Body of pancreas (tissue), 4 donors: Measurements from ENCODE around the gene DOCK4. TPM values are rescaled to one million over a fixed set of nuclear protein-coding genes. Genes with fewer than 3 reads are reported as not detected.
A peak's percentile ranks its signal among the peaks of the same experiment; 100 is the strongest.

Experiments
- ATAC-seq: fragments of 150-250 bp; one replicate; pipeline ENCODE4 v1.9.1; 2016
- DNase-seq, 4 donors: peaks; one replicate each; pipeline ENCODE4 v3.0.0-alpha.2; 2019
- H3K27ac ChIP-seq, 4 donors: fragments of 200-600 bp; sonication (generic); 1 replicate in 3 of 4; 2 replicates in 1 of 4; pipeline versions ENCODE4 v1.5.1 to v1.6.1; 2016 to 2019; ENCODE audit warnings: mild to moderate bottlenecking in 1 of 4, mixed read lengths in 1 of 4, moderate library complexity in 1 of 4
- H3K27me3 ChIP-seq, 2 donors: fragments of 200-600 bp; sonication (generic); one replicate each; pipeline ENCODE4 v1.6.0; 2016; ENCODE audit warnings: mild to moderate bottlenecking in 1 of 2
- H3K36me3 ChIP-seq, 2 donors: fragments of 200-600 bp; sonication (generic); replicated peaks in 1 of 2; 2 replicates each; pipeline ENCODE4 v1.5.1; 2016; ENCODE audit warnings: low read depth in 2 of 2; ENCODE audit not compliant: insufficient read depth in 1 of 2
- H3K4me1 ChIP-seq: fragments of 200-600 bp; sonication (generic); one replicate; pipeline ENCODE4 v1.6.0; 2016
- H3K4me3 ChIP-seq, 2 donors: fragments of 200-600 bp; sonication (generic); 1 replicate in 1 of 2; 2 replicates in 1 of 2; pipeline ENCODE4 v1.5.1; 2016 to 2019
- H3K9me3 ChIP-seq, 3 donors: fragments of 200-600 bp; sonication (generic); 1 replicate in 2 of 3; 2 replicates in 1 of 3; pipeline ENCODE4 v1.5.1; 2016
- POLR2A ChIP-seq, 3 donors: fragments of 450-650 bp; IDR thresholded peaks; one replicate each; pipeline ENCODE4 v1.6.1; 2016; ENCODE audit warnings: antibody characterized with exemption in 3 of 3, mild to moderate bottlenecking in 2 of 3
- WGBS, 2 donors: methylation state at CpG; one replicate each; pipeline ENCODE4 v1.1.5; 2017; 5-methylcytosine and 5-hydroxymethylcytosine counted together
- intact Hi-C: fragments of 100-400 bp; cut with DNase I; formaldehyde crosslinking; loops from one replicate; pipeline ENCODE4 v1.15.1; 2023
- total RNA-seq, 2 donors: library from RNA; depleted of rRNA; stranded (reverse); fragments of >200 nt; gene quantifications; one replicate each; pipeline ENCODE4 v1.1.0, GENCODE V29; 2016
- TF ChIP-seq, protein P1 (sequence below), 7 experiments: fragments of 450-650 bp in 4 of 7; fragments of 200-600 bp in 3 of 7; sonication (generic) in 3 of 7; IDR thresholded peaks; one replicate each; pipeline ENCODE4 v1.5.1; 2016 to 2019; ENCODE audit warnings: antibody characterized with exemption in 7 of 7

DOCK4 gene
- total RNA-seq, 2 donors from 2014 or later: 24.9 to 34.6 TPM

DNA sequence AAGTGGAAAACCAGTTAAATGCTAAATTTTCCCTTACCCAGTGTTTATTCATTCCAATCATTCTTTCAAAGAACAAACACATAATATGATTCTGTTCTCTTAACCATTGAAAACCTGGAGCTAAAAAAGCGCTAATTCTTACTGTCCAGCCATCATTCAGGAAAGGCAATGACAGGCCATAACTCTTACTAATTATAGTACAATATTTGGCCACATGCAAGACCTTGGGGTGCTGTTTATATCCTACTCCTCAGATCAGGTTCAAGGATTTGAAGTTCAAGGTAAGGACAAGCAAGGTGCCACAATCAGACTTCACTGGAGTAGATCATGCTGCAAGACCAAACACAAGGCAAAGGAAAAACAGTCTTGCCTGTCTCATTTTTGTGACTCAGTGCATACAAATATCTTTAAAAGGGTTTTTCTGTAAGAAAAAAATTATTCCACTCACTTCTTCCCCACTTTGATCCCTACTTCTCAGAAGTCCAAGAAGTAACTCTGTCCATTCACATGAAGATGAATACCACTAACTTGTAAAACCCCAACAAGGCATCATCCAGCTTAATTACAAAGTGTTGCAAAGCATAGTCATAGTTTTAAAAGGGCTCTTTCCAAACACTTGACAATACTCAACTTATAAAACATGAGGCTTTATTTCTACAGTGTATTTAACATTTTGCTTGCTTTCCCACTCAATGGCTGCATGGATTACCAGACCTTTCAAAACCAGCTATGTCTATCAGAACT is 153.0 kb downstream of the DOCK4 start:
- H3K27ac ChIP-seq: peak overlapping the region in 1 of 4 donors; percentile 32
- H3K9me3 ChIP-seq: no peaks in the 10 kb centered on the region
- H3K36me3 ChIP-seq: no peaks in the 10 kb centered on the region
- ATAC-seq (no peak), DNase-seq (no peak)
- no peak overlapping the region for H3K4me3 ChIP-seq
- no peaks in the 10 kb centered on the region for H3K27me3 ChIP-seq
- WGBS, 2 donors: 56% methylated on average over 1 of the region's 1 CpG
- no peak for TF ChIP-seq POLR2A (IDR thresholded peaks at IDR 0.05)
- TF ChIP-seq, protein P1, sequence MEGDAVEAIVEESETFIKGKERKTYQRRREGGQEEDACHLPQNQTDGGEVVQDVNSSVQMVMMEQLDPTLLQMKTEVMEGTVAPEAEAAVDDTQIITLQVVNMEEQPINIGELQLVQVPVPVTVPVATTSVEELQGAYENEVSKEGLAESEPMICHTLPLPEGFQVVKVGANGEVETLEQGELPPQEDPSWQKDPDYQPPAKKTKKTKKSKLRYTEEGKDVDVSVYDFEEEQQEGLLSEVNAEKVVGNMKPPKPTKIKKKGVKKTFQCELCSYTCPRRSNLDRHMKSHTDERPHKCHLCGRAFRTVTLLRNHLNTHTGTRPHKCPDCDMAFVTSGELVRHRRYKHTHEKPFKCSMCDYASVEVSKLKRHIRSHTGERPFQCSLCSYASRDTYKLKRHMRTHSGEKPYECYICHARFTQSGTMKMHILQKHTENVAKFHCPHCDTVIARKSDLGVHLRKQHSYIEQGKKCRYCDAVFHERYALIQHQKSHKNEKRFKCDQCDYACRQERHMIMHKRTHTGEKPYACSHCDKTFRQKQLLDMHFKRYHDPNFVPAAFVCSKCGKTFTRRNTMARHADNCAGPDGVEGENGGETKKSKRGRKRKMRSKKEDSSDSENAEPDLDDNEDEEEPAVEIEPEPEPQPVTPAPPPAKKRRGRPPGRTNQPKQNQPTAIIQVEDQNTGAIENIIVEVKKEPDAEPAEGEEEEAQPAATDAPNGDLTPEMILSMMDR (IDR thresholded peaks at IDR 0.05): no peak
- H3K4me1 ChIP-seq: peaks cover 23% of the 10 kb centered on the region
- intact Hi-C loops: no loop called here

DNA sequence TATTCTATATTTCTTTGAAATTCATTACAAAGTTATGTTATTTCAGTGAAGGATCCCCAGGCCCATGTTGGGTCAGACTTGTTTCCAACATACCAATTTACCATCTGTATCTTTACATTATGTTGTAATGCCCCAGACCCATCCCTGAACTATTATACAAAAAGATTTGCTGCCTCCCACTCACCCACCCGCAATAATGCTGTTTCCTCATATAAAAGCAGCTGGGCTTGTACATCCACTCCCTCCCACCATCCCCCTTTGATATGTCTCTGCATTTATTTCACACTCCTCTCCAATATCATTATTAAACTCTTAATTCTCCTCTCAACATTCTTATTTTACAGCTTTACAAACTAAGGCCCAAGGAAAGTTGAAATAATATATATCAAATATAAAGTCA is 153.7 kb downstream of the DOCK4 start:
- peak overlapping the region in 1 of 4 donors; percentile 32 for H3K27ac ChIP-seq
- H3K36me3 ChIP-seq: no peaks in the 10 kb centered on the region
- no peaks in the 10 kb centered on the region for H3K27me3 ChIP-seq
- H3K4me3 ChIP-seq: no peak overlapping the region
- no peak for DNase-seq
- 71 to 81% methylated on average over 1 of the region's 1 CpG for WGBS, 2 donors
- no peaks in the 10 kb centered on the region for H3K9me3 ChIP-seq
- intact Hi-C loops: no loop called here
- no peak for TF ChIP-seq POLR2A (IDR thresholded peaks at IDR 0.05)
- TF ChIP-seq, protein P1 (IDR thresholded peaks at IDR 0.05): no peak
- peaks cover 23% of the 10 kb centered on the region for H3K4me1 ChIP-seq
- ATAC-seq: no peak

DNA sequence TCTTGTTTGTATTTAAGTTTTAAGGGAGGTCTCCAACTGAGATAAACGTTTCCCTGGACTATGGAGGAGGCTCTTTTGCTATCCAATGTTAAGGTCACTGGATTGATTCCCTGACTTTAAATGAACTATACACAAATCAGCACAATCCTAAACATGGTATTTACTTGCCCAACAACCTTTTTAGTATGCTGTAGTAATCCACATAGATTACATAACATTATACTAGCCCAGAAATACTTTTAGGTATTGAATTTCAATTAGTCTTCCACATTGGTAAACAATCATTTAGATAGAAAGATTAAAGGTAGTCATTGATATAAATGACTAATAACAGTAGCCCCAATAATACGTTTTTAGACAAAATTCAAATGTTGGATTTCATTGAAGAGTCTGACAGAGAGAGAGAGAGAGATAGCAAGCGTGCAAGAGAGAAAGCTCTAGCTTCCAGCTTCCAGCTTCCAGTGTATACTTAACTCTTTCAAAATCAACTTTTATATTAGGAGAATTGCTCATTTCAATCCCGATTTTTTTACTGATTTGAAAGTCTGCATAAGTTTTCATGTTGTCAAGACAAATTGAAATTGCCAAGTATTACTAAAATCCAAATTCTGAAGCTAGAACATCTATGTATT is 155.8 kb downstream of the DOCK4 start:
- Histone ChIP-seq H3K4me1 (peaks cover 26% of the 10 kb centered on the region), H3K27me3 (no peaks in the 10 kb centered on the region), H3K9me3 (no peaks in the 10 kb centered on the region), H3K4me3 (no peak overlapping the region), H3K36me3 (no peaks in the 10 kb centered on the region), H3K27ac (no peak overlapping the region)
- no peak for TF ChIP-seq POLR2A (IDR thresholded peaks at IDR 0.05)
- TF ChIP-seq, protein P1 (IDR thresholded peaks at IDR 0.05): no peak
- intact Hi-C loops: no loop called here
- ATAC-seq (no peak), DNase-seq (no peak)
- 16 to 18% methylated on average over 4 of the region's 4 CpGs for WGBS, 2 donors

DNA sequence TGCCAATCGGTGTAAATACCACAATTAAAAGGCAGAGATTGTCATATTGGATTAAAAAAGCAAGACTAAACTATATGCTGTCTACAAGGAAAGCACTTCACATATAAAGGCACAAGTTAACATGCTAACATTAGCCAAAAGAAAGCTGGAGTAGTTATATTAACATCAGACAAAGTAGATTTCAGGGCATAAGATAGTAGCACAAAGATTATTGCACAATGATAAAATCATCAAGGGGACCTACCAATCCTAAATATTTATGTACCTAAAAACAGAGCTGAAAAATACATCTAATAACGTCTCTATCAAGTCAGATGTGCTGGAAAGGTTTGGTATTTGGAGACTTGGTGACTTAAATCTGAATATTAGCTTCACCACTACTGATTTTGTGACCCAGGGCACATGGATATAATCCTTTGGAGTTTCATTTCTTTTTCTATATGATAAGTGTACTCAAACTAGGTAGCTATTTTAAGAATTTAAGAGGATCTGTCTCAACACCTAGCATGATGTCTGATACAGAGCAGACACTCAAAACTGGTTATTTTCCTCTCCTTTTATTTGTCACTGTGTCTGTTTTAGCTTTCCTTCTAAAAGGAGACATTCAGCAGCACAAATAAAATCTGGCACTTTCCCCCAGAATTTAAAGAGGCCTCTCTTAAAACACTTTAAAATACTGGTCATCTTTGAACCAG is 156.5 kb downstream of the DOCK4 start:
- H3K4me3 ChIP-seq: no peak overlapping the region
- DNase-seq: no peak
- TF ChIP-seq, protein P1 (IDR thresholded peaks at IDR 0.05): no peak
- no peak for TF ChIP-seq POLR2A (IDR thresholded peaks at IDR 0.05)
- no peaks in the 10 kb centered on the region for H3K27me3 ChIP-seq
- no peaks in the 10 kb centered on the region for H3K36me3 ChIP-seq
- no peak for ATAC-seq
- H3K9me3 ChIP-seq: no peaks in the 10 kb centered on the region
- 77 to 82% methylated on average over 2 of the region's 2 CpGs for WGBS, 2 donors
- no peak overlapping the region for H3K27ac ChIP-seq
- intact Hi-C loops: no loop called here
- peaks cover 30% of the 10 kb centered on the region for H3K4me1 ChIP-seq
